Esophagus muscularis mucosa (tissue), 4 donors: ENCODE results near the gene SLC39A6. TPM values are rescaled to one million over a fixed set of nuclear protein-coding genes. Genes with fewer than 3 reads are reported as not detected.

Source experiments
- DNase-seq: peaks from one replicate; pipeline ENCODE4 v3.0.0-alpha.2; 2017; ENCODE audit errors: extremely low spot score
- H3K27ac ChIP-seq, 4 donors: fragments of 200-600 bp; sonication (generic); replicated peaks in 1 of 4; 1 replicate in 3 of 4; 2 replicates in 1 of 4; pipeline ENCODE4 v1.5.1; 2016 to 2019; ENCODE audit warnings: mild to moderate bottlenecking in 1 of 4
- H3K27me3 ChIP-seq, 4 donors: fragments of 200-600 bp; sonication (generic); one replicate each; pipeline versions ENCODE4 v1.5.1 to v1.6.0; 2016 to 2019
- H3K36me3 ChIP-seq, 4 donors: fragments of 200-600 bp; sonication (generic); one replicate each; pipeline ENCODE4 v1.5.1; 2016 to 2019
- H3K4me1 ChIP-seq, 4 donors: fragments of 200-600 bp; sonication (generic); one replicate each; pipeline ENCODE4 v1.5.1; 2016 to 2019
- H3K4me3 ChIP-seq, 4 donors: fragments of 200-600 bp; sonication (generic); 1 replicate in 2 of 4; 2 replicates in 2 of 4; pipeline ENCODE4 v1.5.1; 2016 to 2019; ENCODE audit warnings: mild to moderate bottlenecking in 4 of 4, moderate library complexity in 1 of 4
- H3K9me3 ChIP-seq, 4 donors: fragments of 200-600 bp; sonication (generic); 1 replicate in 3 of 4; 2 replicates in 1 of 4; pipeline ENCODE4 v1.5.1; 2016 to 2019
- EP300 ChIP-seq: sonication (generic); formaldehyde crosslinking; IDR thresholded peaks from one replicate; pipeline ENCODE4 v1.6.1; 2017; ENCODE audit warnings: antibody characterized with exemption
- POLR2A ChIP-seq: fragments of 450-650 bp; IDR thresholded peaks from one replicate; pipeline ENCODE4 v1.6.1; 2017; ENCODE audit warnings: antibody characterized with exemption, moderate library complexity, mild to moderate bottlenecking, low read depth
- POLR2AphosphoS5 ChIP-seq, 2 donors: sonication (generic); formaldehyde crosslinking; IDR thresholded peaks; one replicate each; pipeline ENCODE4 v1.6.1; 2017; ENCODE audit warnings: antibody characterized with exemption in 2 of 2
- WGBS: methylation state at CpG from one replicate; pipeline ENCODE4 v1.1.5; 2018; 5-methylcytosine and 5-hydroxymethylcytosine counted together
- intact Hi-C: fragments of 100-400 bp; cut with DNase I; formaldehyde crosslinking; loops from one replicate; pipeline ENCODE4 v1.15.1; 2023
- total RNA-seq, 4 donors: library from RNA; depleted of rRNA; stranded (reverse); fragments of >200 nt; gene quantifications; one replicate each; pipeline versions ENCODE4 v1.1.0 to v1.2.1, GENCODE V29; 2016
- TF ChIP-seq, protein P1 (sequence below), 3 experiments: fragments of 200-600 bp in 2 of 3; fragments of 450-650 bp in 1 of 3; sonication (generic) in 2 of 3; IDR thresholded peaks; one replicate each; pipeline ENCODE4 v1.5.1; 2017 to 2019; ENCODE audit warnings: antibody characterized with exemption in 3 of 3, mild to moderate bottlenecking in 2 of 3, moderate library complexity in 1 of 3

SLC39A6 gene
- total RNA-seq, 4 donors from 2014 or later: 26.6 to 39.1 (median 33.5) TPM

DNA sequence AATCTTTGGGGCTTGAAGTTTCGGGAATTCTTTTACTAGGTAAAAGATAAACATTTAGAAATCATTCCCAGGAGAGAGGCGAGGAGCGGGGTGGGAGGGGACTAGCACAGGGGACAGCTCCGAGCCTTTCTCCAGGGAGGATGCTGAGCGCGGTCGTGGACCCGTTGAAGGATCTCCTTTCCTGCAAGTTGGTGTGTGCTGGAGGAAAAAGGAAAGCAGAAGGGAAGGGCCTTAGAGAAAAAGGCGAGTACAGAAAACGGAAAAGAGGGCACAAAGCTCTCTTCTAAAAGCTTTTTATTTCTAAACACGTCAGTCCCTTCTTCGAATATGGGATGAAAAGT, 640 bp downstream of the SLC39A6 start:
- WGBS: 0% methylated on average over 12 of the region's 12 CpGs
- Histone ChIP-seq H3K27me3 (no peaks in the 10 kb centered on the region), H3K4me3 (peak overlapping the region; percentile 80 to 93 (median 89)), H3K9me3 (no peaks in the 10 kb centered on the region), H3K36me3 (peaks cover 0 to 19% (median 6%) of the 10 kb centered on the region in 4 donors), H3K27ac (peak overlapping the region; percentile 92 to 99 (median 95)), H3K4me1 (peaks cover 29 to 43% (median 38%) of the 10 kb centered on the region in 4 donors)
- TF ChIP-seq POLR2A (no peak), POLR2AphosphoS5 (IDR thresholded peaks at IDR 0.05) (no peak), EP300 (no peak)
- TF ChIP-seq, protein P1, sequence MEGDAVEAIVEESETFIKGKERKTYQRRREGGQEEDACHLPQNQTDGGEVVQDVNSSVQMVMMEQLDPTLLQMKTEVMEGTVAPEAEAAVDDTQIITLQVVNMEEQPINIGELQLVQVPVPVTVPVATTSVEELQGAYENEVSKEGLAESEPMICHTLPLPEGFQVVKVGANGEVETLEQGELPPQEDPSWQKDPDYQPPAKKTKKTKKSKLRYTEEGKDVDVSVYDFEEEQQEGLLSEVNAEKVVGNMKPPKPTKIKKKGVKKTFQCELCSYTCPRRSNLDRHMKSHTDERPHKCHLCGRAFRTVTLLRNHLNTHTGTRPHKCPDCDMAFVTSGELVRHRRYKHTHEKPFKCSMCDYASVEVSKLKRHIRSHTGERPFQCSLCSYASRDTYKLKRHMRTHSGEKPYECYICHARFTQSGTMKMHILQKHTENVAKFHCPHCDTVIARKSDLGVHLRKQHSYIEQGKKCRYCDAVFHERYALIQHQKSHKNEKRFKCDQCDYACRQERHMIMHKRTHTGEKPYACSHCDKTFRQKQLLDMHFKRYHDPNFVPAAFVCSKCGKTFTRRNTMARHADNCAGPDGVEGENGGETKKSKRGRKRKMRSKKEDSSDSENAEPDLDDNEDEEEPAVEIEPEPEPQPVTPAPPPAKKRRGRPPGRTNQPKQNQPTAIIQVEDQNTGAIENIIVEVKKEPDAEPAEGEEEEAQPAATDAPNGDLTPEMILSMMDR (IDR thresholded peaks at IDR 0.05): no peak
- intact Hi-C loops: loop anchor here (2.0 kb wide), 1 partner anchor 62 kb away; the partner anchor contains the start of gene RPRD1A
- DNase-seq: no peak

DNA sequence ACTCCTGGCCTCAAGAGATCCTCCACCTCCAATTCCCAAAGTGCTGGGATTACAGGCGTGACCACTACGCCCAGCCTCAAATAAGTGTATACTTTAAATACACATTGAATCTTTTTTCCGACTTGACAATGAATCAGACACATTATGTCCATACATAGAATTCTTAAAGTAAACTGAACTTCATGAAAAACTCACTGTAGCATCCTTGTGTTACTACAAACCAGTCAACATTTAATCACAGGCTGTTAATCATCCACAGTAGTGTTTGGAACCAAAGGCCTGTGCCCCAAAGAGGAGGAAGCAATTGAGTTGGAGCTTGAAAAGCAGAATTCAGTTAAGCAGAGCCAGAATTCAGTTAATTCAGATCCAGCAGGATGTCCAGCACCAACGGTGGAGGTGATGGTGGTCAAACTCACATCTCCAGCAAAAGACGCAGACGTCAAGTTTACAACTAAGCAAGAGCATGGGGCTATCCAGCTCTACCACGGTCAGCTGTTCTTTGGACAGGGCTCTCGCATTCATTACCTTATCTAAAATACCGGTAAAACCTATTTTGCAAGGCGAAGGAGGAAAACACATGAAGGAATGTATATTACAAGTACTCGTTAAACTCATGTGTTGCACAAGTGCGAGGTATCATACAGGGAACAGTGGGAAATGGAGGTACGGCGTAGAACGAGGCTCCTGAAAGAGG, 1.2 kb downstream of the SLC39A6 start:
- no peaks in the 10 kb centered on the region for H3K27me3 ChIP-seq
- TF ChIP-seq POLR2AphosphoS5 (IDR thresholded peaks at IDR 0.05): no peak
- no peak for TF ChIP-seq EP300
- TF ChIP-seq POLR2A: no peak
- TF ChIP-seq, protein P1 (IDR thresholded peaks at IDR 0.05): no peak
- H3K36me3 ChIP-seq: peaks cover 0 to 24% (median 6%) of the 10 kb centered on the region in 4 donors
- WGBS: 17% methylated on average over 15 of the region's 15 CpGs
- no peak for DNase-seq
- intact Hi-C loops: loop anchor here (2.0 kb wide), 1 partner anchor 61 kb away; the partner anchor contains the start of gene RPRD1A
- peak overlapping the region; percentile 92 to 99 (median 95) for H3K27ac ChIP-seq
- H3K4me3 ChIP-seq: peak overlapping the region; percentile 80 to 93 (median 89)
- H3K4me1 ChIP-seq: peaks cover 29 to 40% (median 36%) of the 10 kb centered on the region in 4 donors
- no peaks in the 10 kb centered on the region for H3K9me3 ChIP-seq

- H3K9me3 ChIP-seq: no peaks in the 10 kb centered on the region
- TF ChIP-seq, protein P1 (IDR thresholded peaks at IDR 0.05): no peak
- TF ChIP-seq POLR2A (no peak), POLR2AphosphoS5 (IDR thresholded peaks at IDR 0.05) (no peak), EP300 (no peak)
- no peak for DNase-seq
- H3K4me1 ChIP-seq: peaks cover 21 to 27% (median 23%) of the 10 kb centered on the region in 4 donors
- no peak overlapping the region for H3K27ac ChIP-seq
- peaks cover 3 to 35% (median 17%) of the 10 kb centered on the region in 4 donors for H3K36me3 ChIP-seq
- no peak overlapping the region for H3K4me3 ChIP-seq
- intact Hi-C loops: no loop called here
- H3K27me3 ChIP-seq: no peaks in the 10 kb centered on the region
- 93% methylated on average over 8 of the region's 8 CpGs for WGBS
Measured at GRCh38 chr18:36126668-36127067, 2.5 kb downstream of the SLC39A6 start.

GRCh38 chr18:36124841-36125240, 4.3 kb downstream of the SLC39A6 start:
- Histone ChIP-seq H3K27ac (no peak overlapping the region), H3K27me3 (no peaks in the 10 kb centered on the region), H3K9me3 (no peaks in the 10 kb centered on the region), H3K4me1 (peaks cover 8 to 14% (median 10%) of the 10 kb centered on the region in 4 donors), H3K4me3 (no peak overlapping the region), H3K36me3 (peaks cover 3 to 52% (median 27%) of the 10 kb centered on the region in 4 donors)
- DNase-seq: no peak
- TF ChIP-seq POLR2AphosphoS5 (IDR thresholded peaks at IDR 0.05) (no peak), EP300 (no peak), POLR2A (no peak)
- TF ChIP-seq, protein P1 (IDR thresholded peaks at IDR 0.05): no peak
- intact Hi-C loops: no loop called here
- 90% methylated on average over 4 of the region's 4 CpGs for WGBS
